Measurements from ENCODE around the gene TLE2.
"Not testable (repeated sequence)": the region's sequence is repeated elsewhere in the genome, so short reads cannot be mapped to it uniquely, and the experiment has no call there.

Gene TLE2

DNA sequence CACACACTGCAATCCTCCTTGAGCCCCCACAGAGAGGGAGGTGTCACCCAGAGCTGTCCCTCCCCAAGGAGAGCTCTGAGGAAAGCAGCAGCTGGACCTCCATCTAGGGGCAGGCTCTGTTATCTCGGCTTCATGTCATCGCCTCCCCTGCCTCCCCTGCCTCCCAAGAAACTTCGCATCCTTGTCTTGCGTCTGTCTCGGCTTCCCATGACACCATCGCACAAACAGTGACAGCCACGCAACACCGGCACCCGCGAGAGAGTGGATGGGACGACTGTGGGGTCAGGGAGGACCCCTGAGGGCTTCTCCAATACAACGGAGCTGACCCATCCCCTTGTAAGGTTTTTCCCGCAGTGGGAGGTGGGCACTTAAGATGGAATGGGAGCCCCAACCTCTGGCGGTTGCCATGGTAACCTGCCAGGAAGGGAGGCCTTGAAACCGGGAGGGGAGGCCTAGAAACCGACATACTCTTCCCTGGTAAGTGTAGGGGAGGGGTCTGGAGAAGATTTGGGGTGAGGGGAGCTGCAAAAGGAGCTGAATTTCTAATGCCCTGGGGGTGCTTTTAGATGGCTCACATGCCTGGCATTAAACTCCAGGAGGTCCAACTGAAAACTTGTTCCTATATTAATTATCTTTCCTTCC, 16.3 kb downstream of the TLE2 start:
- no peak for DNase-seq

DNA sequence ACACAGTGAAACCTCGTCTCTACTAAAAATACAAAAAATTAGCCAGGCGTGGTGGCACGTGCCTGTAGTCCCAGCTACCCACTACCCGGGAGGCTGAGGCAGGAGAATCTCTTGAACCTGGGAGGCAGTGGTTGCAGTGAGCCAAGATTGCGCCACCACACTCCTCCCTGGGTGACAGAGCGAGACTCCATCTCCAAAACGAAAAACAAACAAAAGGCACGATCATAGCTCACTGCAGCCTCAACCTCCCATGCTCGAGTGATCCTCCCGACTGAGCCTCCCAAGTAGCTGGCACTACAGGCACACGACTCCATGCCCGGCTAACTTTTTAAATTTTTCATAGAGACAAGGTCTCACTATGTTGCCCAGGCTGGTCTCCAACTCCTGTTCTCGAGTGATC, 17.0 kb downstream of the TLE2 start:
- not testable (repeated sequence) for DNase-seq

DNA sequence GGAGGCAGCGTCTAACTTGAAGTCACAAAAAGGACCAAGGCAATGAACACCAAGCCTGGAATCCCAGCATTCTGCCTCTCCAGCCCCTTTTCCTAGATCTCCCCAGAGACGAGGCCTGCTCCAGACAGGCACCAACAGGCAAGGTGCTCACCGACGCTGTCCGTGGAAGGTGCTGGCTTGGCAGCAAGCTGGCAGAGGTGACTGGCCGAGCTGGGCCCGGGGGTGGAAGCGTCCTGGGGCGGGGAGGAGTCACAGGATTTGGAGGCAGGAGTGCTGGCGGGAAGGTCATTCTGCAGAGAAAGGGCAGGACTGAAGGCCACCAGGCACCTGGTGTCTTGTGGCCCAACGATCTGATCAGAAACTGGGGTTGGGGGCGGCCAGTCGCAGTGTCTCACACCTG, 18.2 kb downstream of the TLE2 start:
- DNase-seq = no peak

DNA sequence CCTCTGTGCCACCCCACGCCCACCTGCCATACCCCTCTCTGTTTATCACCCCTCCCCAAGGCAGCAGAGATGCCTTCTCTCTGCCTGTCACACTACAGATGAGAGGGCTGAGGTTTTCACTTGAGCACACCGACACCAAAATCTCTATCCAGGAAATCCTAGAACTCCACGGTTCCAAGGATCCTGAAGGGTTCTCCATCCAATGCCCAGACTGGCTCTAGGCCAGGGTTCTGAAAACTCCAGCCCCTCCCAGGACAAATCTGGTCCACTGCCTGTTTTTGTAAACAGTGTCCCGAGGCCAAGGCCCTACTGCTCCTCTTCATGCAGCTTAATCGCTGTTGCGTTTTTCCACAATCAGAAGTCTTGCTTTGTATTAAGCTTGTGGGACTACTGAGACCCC, 20.1 kb downstream of the TLE2 start:
- DNase-seq = no peak

DNA sequence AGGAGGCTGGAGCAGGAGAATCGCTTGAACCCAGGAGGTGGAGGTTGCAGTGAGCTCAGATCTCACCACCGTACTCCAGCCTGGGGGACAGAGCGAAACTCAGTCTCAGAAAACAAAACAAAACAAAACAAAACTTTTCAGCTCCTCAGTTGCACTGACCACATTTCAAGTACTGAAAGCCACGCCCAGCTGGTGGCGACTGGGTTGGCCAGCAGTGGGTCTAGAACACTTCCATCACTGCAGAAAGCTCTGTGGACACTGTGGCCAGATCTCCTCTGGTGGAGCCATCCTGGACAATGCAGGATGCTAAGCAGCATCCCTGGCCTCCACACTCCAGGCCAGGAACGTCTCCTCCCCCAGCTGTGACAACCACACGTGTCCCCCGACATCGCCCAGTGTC, 21.1 kb downstream of the TLE2 start:
- no peak for DNase-seq

DNA sequence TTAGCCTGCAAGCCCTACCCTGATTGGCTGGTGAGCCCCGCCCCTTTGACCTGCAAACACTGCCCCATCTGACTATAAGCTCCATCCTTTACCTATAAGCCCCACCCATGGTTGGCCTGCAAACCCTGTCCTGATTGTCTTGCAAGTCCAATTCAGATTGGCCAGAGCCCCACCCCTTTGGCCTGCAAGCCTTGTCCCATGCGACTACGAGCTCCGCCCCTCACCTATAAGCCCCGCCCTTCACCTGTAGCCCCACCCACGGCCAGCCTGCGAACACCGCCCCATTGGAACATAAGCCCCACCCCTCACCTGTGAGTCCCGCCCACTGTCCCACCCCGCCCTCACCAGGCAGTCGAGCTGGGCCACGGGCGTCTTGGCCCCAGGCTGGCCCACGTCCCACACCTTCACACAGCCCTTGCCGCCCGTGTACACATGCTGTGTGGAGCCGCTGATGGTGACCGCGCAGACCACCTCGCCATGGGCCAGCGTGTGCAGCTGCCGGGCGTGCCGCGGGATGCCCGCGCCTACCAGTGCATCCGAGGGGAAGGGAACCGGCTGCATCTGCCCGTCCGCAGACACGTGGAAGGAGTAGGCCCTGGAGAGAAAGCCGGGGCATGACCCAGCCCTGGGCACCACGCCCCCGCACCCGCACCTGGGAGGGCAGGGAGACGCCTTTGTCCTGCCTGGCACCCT, 22.9 kb downstream of the TLE2 start:
- DNase-seq = no peak

DNA sequence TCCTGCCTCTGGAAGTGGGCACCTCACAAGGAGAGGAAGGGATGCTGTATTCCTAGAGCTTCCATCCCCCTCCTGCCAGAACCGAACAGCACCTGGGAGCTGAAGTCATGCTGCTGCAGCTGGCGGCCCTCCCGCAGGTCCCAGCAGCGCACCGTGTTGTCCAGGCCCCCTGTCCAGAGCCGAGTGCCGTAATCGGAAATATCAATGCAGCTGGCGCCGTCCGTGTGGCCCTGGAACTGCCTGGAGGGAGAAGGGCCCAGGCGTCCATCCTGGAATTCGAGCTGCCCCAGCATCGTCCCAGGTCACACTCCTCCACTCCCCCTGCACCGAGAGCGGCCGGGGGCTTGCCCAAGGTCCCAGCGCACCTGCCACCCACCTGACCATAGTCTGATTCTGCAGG, 23.7 kb downstream of the TLE2 start:
- DNase-seq = no peak

DNA sequence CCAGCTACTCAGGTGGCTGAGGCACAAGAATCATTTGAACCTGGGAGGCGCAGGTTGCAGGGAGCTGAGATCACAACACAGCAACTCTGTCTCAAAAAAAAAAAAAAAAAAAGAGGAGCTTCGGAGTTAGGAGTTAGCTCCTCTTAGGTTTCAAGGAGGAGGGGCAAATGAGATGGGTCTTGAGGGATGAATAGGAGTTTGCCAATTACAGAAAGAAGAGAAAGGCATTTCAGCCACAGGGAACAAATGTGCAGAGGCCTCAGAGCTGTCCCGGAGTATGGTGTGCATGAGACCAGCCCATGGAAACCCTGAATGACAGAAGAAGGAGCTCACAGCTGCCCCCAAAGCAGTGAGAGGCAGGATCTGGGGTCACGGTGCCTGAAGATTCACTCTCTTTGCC, 24.6 kb downstream of the TLE2 start:
- DNase-seq = no peak

DNA sequence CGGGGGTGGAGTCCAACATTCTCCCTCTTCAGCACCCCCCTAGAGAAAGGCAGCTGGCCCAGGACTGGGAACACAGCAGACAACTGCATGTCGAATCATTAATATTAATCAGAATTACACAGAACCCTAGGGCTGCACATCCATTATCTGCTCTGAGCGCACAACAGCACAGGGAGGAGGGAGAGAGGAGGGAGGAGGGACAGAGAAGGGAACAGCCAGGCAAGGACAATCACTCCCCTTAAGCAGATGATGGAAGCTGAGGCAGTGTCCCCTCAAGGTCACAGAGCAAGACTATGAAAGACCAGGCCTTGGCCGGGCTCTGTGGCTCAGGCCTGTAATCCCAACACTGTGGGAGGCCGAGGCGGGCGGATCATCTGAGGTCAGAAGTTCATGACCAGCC, 26.0 kb downstream of the TLE2 start:
- no peak for DNase-seq

DNA sequence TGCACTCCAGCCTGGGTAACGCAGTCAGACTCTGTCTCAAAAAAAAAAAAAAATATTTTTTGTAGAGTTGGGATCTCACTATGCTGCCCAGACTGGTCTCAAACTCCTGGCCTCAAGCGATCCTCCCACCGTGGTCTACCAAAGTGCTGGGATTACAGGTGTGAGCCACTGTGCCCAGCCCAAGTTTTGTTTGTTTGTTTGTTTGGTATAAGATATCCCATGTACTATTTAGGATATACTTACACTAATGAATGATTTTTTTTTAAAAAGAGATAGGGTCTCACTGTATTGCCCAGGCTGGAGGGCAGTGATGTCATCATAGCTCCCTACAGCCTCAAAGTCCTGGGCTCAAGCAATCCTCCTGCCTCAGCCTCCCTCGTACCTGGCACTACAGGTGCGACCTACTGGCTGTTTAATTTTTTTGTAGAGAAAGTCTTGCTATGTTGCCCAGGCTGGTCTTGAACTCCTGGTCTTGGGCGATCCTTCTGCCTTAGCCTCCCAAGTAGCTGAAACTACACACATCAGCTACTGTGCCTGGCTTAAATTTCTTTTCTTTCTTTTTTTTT, 27.8 kb downstream of the TLE2 start:
- no peak for DNase-seq

DNA sequence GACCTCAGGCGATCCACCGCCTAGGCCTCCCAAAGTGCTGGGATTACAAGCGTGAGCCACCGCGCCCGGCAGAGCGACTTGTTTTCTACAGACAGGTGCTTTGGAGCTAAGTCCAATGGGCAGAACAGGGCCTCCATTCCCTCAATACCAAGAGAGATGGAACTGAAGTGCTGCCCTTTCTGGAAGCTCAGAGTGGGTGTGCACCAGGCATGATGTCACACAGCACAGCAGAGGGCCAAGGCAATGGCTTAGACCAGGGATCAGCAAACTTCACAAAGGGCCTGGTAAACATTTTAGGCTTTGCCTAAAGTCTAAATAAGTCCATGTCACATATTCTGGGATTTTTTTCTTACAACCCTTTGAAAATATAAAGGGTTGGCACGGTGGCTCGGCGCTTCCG, 30.4 kb downstream of the TLE2 start:
- no peak for DNase-seq

DNA sequence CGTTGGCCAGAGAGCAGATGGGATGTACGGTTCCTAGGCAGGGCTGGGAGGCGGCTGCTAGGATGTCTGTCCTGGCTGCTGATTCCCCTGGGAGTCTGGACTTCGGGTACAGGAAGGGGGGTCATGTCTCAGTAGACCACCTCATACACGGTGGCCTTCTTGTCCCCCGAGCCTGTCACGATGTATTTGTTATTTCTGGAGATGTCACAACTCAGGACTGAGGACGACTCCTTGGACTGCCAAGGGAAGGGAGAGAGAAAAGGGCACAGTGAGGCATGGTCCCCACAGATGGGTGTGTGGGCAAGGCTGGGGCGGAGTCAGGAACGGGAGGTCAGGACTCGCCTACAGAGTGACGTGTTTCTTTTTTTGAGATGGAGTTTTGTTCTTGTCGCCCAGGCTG, 31.4 kb downstream of the TLE2 start:
- DNase-seq = no peak

DNA sequence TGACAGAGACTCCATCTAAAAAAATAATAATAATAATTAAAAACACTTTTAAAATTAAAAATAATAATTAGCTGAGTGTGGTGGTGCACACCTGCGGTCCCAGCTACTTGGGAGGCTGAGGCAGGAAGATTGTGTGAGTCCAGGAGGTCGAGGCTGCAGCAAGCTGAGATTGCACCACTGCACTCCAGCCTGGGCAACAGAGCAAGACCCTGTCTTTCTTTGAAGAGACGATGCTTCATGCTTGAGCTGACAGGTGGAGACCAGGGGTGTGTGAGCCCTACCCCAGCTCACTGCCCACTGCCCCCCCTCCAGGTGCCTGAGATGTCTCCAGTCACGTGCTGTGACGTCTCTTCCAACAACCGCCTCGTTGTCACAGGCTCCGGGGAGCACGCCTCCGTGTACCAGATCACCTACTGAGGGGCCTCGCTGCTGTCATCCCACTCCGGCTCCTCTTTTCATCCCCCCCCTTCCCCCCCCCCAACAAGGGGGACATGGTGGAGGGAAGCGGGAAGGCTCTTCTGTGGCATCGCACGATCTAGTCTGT, 34.4 kb downstream of the TLE2 start:
- no peak for DNase-seq

DNA sequence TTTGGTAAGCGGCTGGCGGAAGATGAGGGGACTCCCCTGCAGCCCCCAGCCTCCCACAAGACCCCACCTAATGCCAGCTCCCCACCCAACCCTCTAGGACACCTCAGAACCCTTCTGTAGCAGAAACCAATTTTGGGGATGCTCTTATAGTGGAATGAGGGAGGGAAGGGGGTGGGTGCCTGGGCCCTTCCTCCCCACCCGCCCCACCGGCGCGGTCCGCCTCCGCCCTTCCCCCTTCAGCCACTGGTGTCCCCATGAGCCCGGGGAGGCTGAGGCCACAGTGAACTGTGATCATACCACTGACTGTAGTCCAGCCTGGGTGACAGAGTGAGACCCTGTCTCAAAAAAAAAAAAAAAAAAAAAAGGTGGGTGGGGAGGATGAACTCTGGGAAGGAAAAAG, 35.5 kb downstream of the TLE2 start:
- DNase-seq = no peak

DNA sequence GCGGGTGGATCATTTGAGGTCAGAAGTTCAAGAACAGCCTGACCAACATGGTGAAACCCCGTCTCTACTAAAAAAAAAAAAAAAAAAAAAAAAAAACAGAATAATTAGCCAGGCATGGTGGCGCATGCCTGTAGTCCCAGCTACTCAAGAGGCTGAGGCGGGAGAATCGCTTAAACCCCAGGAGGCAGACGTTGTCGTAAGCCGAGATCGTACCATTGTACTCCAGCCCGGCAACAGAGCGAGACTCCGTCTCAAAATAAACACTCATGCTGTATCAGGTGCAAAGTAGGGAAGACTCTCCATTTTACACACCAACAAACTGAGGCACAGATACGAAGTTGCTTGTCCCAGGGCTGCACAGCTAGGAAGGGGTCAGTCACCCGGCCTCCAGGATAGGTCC, 36.1 kb downstream of the TLE2 start:
- DNase-seq = no peak

DNA sequence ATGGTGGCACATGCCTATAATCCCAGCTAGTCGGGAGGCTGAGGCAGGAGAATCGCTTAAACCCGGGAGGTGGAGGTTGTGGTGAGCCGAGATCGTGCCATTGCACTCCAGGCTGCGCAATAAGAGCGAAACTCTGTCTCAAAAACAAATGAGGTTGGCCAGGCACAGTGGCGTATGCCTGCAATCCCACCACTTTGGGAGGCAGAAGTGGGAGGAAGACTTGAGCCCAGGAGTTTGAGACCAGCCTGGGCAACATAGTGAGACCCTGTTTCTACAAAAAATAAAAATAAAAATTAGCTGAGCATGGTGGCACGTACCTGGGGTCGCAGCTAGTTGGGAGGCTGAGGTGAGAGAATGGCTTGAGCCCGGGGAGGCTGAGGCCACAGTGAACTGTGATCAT, 36.7 kb downstream of the TLE2 start:
- not testable (repeated sequence) for DNase-seq

DNA sequence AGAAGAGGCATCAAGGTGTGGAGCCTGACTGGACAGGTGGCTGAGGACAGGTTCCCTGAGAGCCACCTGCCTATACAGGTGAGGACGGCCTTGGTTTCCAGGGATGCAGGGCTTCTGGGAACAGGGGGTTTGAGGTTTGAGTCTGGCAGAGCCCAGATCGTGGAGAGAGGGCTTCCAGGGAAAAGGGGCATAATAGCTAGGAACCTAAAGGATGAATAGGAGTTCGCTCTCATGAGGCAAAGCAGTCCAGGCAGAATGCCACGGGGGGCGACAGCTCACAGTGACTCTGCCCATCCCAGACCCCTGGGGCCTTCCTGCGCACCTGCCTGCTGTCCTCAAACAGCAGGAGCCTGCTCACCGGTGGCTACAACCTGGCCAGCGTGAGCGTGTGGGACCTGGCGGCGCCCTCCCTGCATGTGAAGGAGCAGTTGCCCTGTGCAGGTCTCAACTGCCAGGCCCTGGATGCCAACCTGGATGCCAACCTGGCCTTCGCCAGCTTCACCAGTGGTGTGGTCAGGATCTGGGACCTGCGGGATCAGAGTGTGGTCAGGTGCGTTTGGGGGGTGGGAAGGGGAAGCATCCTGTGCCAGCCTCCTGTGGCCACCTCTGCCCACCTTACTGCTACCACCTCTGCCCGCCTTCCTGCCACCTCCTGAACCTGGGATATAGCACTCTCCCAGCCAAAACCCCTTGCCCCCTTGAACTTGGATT, 39.7 kb downstream of the TLE2 start:
- DNase-seq = no peak

DNA sequence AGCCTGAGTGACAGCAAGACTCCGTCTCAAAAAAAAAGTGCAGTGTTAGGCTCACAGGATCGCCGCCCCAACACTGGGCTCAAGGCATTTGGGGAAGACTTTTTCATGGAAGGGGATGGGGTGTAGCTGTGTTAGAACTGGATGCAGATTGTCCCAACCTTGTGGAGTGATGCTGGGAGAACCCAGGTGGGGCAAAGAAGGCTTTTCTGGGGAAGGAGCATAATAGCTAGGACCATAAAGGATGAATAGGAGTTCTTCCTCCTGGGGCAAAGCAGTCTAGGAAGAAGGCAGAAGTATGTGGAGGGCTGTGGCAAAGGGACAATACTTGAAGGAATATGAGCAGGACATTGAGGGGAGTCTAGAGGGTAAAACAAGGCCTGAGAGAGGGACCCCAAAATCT, 40.5 kb downstream of the TLE2 start:
- DNase-seq = no peak

DNA sequence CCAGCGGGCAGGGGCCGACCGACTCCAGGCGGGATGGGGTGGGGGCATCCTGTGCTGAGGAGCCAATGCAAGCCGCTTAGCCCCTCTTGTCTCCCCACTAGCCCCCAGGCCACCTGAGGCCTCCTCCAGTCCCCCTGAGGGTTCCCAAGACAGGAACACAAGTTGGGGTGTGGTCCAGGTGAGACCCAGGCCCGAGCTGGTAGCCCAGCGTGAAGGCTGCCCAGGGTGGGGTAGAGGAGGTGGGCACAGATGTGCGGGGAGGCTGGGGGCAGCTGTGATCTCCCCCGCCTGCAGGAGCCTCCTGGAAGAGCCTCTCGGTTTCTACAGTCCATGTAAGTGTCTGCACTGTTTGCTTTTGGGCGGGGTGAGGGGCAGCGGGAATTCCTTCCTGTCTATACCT, 41.3 kb downstream of the TLE2 start:
- DNase-seq = no peak

DNA sequence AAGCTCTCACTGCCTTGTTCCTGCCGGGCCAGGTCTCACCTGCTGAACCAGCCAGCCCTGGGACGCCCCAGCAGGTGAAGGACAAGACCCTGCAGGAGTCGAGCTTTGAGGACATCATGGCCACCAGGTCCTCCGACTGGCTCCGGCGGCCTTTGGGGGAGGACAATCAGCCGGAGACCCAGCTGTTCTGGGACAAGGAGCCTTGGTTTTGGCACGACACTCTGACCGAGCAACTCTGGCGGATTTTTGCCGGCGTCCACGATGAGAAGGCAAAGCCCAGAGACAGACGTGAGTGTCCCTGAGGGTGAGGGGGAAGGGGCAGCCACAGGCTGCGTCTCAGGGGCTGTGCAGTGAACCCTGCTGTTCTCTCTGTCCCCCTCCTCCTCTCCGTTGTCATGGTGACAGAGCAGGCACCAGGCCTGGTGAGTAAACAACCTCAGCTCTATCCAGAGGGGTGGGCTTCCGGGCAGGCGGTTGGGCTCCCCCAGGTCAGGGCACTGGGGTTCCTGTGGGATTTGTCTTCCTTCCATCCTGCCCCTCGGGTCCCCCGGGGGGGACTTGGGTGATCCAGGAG, 42.0 kb downstream of the TLE2 start:
- no peak for DNase-seq

DNA sequence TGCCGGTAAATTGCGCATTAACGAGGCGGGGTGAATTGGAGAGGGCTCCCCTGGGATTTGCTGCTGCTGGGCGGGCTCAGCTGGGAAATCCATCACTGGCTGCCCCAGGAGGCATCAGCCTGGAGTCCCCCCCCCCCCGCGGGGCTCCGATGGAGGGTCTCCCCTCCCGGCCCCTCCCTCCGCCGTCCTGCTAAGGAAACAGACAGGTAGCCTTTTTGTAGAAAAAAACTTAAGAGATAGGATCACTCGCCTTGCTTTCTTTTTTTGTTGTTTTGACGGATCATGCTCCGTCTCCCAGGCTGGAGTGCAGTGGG, 44.9 kb downstream of the TLE2 start:
- no peak for DNase-seq

DNA sequence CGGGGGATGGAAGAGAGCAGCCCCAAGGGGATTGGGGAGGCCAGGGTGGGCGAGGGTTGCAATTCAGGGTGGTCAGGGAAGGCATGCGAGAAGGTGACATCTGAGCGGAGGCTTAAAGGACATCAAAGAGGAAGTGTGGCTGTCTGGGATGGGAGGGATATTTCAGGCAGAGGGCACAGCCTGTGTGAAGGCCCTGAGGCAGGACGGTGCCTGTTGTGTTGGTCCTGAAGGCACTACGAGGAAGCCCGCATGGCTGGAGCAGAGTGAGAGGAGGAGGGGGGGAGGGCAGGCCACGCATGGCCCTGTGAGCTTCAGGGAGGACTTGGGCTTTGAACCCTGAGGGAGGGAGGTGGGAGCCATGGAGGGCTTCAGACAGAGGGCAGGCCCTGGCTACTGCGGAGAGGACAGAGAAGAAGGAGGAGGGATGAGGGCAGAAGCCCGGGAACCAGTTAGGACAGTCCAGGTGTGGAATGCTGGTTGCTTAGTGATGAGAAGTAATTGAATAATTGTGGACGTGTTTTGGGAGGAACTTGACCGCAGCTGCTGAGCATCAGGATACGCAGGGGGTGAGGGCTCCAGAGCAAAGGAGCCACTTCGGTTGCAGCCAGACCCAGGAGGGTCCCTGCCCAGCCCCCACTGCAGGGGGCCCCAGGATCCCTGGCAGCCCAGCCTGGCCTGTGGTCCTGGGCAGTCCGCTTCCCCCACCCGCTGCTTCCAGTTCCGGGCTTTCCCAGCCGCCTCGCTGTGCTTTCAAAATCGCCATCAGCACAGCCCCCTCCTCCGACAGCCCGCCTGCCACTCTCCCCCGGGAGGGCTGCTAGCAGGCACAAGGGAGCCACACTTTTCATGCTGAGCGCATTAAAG, 45.5 kb downstream of the TLE2 start:
- DNase-seq = peak in 8 of 14 donors; percentile 9 to 78 (median 30)
